ENCODE data around the gene GRIFIN. TPM values are rescaled to one million over a fixed set of nuclear protein-coding genes. Genes with fewer than 3 reads are reported as not detected.

Gene GRIFIN
- total RNA-seq, 1 experiment from 2014 or later = not detected

- Histone ChIP-seq H3K9me3 (replicated peaks) (no peaks in the 10 kb centered on the region), H3K4me1 (peaks cover 71% of the 10 kb centered on the region), H3K27me3 (no peaks in the 10 kb centered on the region), H3K4me3 (peak overlapping the region; percentile 31), H3K36me3 (no peaks in the 10 kb centered on the region), H3K27ac (peak overlapping the region; percentile 100)
- peak in 1 of 2 experiments; percentile 64 for DNase-seq
These were observed 20.2 kb upstream of the GRIFIN start for GRCh38 chr7:2496375-2496774.

GRCh38 chr7:2495418-2496299, 19.5 kb upstream of the GRIFIN start:
- H3K4me1 ChIP-seq = peaks cover 67% of the 10 kb centered on the region
- no peaks in the 10 kb centered on the region for H3K9me3 ChIP-seq (replicated peaks)
- no peaks in the 10 kb centered on the region for H3K27me3 ChIP-seq
- peak overlapping the region; percentile 31 for H3K4me3 ChIP-seq
- H3K27ac ChIP-seq = peak overlapping the region; percentile 100
- no peaks in the 10 kb centered on the region for H3K36me3 ChIP-seq
- peak; percentile 99 to 100 for DNase-seq

- DNase-seq = peak in 1 of 2 experiments; percentile 56
- Histone ChIP-seq H3K9me3 (replicated peaks) (no peaks in the 10 kb centered on the region), H3K36me3 (no peaks in the 10 kb centered on the region), H3K4me1 (peaks cover 61% of the 10 kb centered on the region), H3K4me3 (no peak overlapping the region), H3K27me3 (no peaks in the 10 kb centered on the region), H3K27ac (peak overlapping the region; percentile 100)
These were observed 18.3 kb upstream of the GRIFIN start for GRCh38 chr7:2494191-2495130.

GRCh38 chr7:2493205-2494164, 17.3 kb upstream of the GRIFIN start:
- H3K27ac ChIP-seq = no peak overlapping the region
- H3K27me3 ChIP-seq = no peaks in the 10 kb centered on the region
- no peak overlapping the region for H3K4me3 ChIP-seq
- DNase-seq = no peak
- peaks cover 56% of the 10 kb centered on the region for H3K4me1 ChIP-seq
- no peaks in the 10 kb centered on the region for H3K9me3 ChIP-seq (replicated peaks)
- no peaks in the 10 kb centered on the region for H3K36me3 ChIP-seq

GRCh38 chr7:2492038-2492437, 15.8 kb upstream of the GRIFIN start:
- no peaks in the 10 kb centered on the region for H3K36me3 ChIP-seq
- no peak overlapping the region for H3K27ac ChIP-seq
- no peaks in the 10 kb centered on the region for H3K27me3 ChIP-seq
- H3K9me3 ChIP-seq (replicated peaks) = no peaks in the 10 kb centered on the region
- H3K4me1 ChIP-seq = peaks cover 59% of the 10 kb centered on the region
- no peak overlapping the region for H3K4me3 ChIP-seq
- DNase-seq = no peak

- H3K4me1 ChIP-seq = peaks cover 43% of the 10 kb centered on the region
- H3K36me3 ChIP-seq = no peaks in the 10 kb centered on the region
- no peaks in the 10 kb centered on the region for H3K9me3 ChIP-seq (replicated peaks)
- DNase-seq = no peak
- H3K27ac ChIP-seq = no peak overlapping the region
- no peaks in the 10 kb centered on the region for H3K27me3 ChIP-seq
- no peak overlapping the region for H3K4me3 ChIP-seq
These were observed 14.0 kb upstream of the GRIFIN start for GRCh38 chr7:2490181-2490651.

- Histone ChIP-seq H3K4me1 (peaks cover 28% of the 10 kb centered on the region), H3K27ac (no peak overlapping the region)
These were observed 12.5 kb upstream of the GRIFIN start for GRCh38 chr7:2488681-2489080.

GRCh38 chr7:2488272-2488645, 12.1 kb upstream of the GRIFIN start:
- H3K9me3 ChIP-seq (replicated peaks) = no peaks in the 10 kb centered on the region
- peaks cover 24% of the 10 kb centered on the region for H3K4me1 ChIP-seq
- no peaks in the 10 kb centered on the region for H3K27me3 ChIP-seq
- DNase-seq = no peak
- no peak overlapping the region for H3K4me3 ChIP-seq
- H3K27ac ChIP-seq = no peak overlapping the region
- no peaks in the 10 kb centered on the region for H3K36me3 ChIP-seq

More at GRCh38 chr7:2488681-2489080, 12.5 kb upstream of the GRIFIN start:
- Histone ChIP-seq H3K27me3 (no peaks in the 10 kb centered on the region), H3K4me3 (no peak overlapping the region), H3K36me3 (no peaks in the 10 kb centered on the region), H3K9me3 (replicated peaks) (no peaks in the 10 kb centered on the region)
- DNase-seq = no peak

- H3K27me3 ChIP-seq = no peaks in the 10 kb centered on the region
- peaks cover 21% of the 10 kb centered on the region for H3K4me1 ChIP-seq
- peaks cover 4% of the 10 kb centered on the region; the same call in 1 of the 2 replicates for H3K9me3 ChIP-seq (replicated peaks)
- H3K27ac ChIP-seq = no peak overlapping the region
- H3K36me3 ChIP-seq = no peaks in the 10 kb centered on the region
- peak; percentile 77 to 82 for DNase-seq
- H3K4me3 ChIP-seq = no peak overlapping the region
These were observed 11.5 kb upstream of the GRIFIN start for GRCh38 chr7:2487586-2488271.

GRCh38 chr7:2484868-2485267, 8.7 kb upstream of the GRIFIN start:
- H3K9me3 ChIP-seq (replicated peaks) = peaks cover 7% of the 10 kb centered on the region; the same call in 1 of the 2 replicates
- peaks cover 22% of the 10 kb centered on the region for H3K4me1 ChIP-seq
- peaks cover 4% of the 10 kb centered on the region; the same call in 1 of the 2 replicates for H3K27me3 ChIP-seq
- no peak overlapping the region for H3K4me3 ChIP-seq
- no peak for DNase-seq
- H3K27ac ChIP-seq = no peak overlapping the region
- H3K36me3 ChIP-seq = no peaks in the 10 kb centered on the region

- Histone ChIP-seq H3K27ac (no peak overlapping the region), H3K36me3 (no peaks in the 10 kb centered on the region), H3K9me3 (replicated peaks) (peaks cover 7% of the 10 kb centered on the region; the same call in 1 of the 2 replicates), H3K4me3 (no peak overlapping the region), H3K27me3 (peaks cover 13% of the 10 kb centered on the region), H3K4me1 (peaks cover 24% of the 10 kb centered on the region)
- DNase-seq = peak; percentile 46 to 68
These were observed 7.3 kb upstream of the GRIFIN start for GRCh38 chr7:2483494-2483893.

- H3K9me3 ChIP-seq (replicated peaks) = peaks cover 7% of the 10 kb centered on the region; the same call in 1 of the 2 replicates
- DNase-seq = peak in 1 of 2 experiments; percentile 45
- H3K36me3 ChIP-seq = no peaks in the 10 kb centered on the region
- H3K4me1 ChIP-seq = peaks cover 24% of the 10 kb centered on the region
- no peak overlapping the region for H3K4me3 ChIP-seq
- peaks cover 13% of the 10 kb centered on the region for H3K27me3 ChIP-seq
- H3K27ac ChIP-seq = no peak overlapping the region
These were observed 6.7 kb upstream of the GRIFIN start for GRCh38 chr7:2482725-2483451.

- Histone ChIP-seq H3K4me3 (no peak overlapping the region), H3K4me1 (peaks cover 20% of the 10 kb centered on the region), H3K9me3 (replicated peaks) (peaks cover 7% of the 10 kb centered on the region; the same call in 1 of the 2 replicates), H3K36me3 (no peaks in the 10 kb centered on the region), H3K27me3 (peaks cover 13% of the 10 kb centered on the region), H3K27ac (no peak overlapping the region)
- DNase-seq = no peak
These were observed 5.0 kb upstream of the GRIFIN start for GRCh38 chr7:2481195-2481594.

All from SJCRH30 (cell line).